Esophagus squamous epithelium (tissue), 4 donors: ENCODE data around the gene MYBPC3.

Source experiments
- CTCF ChIP-seq, 6 experiments: fragments of 450-650 bp in 4 of 6; fragments of 200-600 bp in 2 of 6; sonication (generic) in 2 of 6; IDR thresholded peaks; one replicate each; pipeline ENCODE4 v1.5.1; 2016 to 2019; ENCODE audit warnings: antibody characterized with exemption in 6 of 6, mild to moderate bottlenecking in 4 of 6, moderate library complexity in 4 of 6
- POLR2A ChIP-seq, 4 donors: fragments of 450-650 bp; IDR thresholded peaks; one replicate each; pipeline ENCODE4 v1.6.1; 2017; ENCODE audit warnings: antibody characterized with exemption in 4 of 4, mild to moderate bottlenecking in 4 of 4, moderate library complexity in 3 of 4

GRCh38 chr11:47391711-47392432, 39.4 kb upstream of the MYBPC3 start:
- TF ChIP-seq POLR2A (IDR thresholded peaks at IDR 0.05) (no peak), CTCF (IDR thresholded peaks at IDR 0.05) (no peak)
